HL-60 (cell line): Measurements from ENCODE around the gene PTPRK.

ENCODE experiments used
- DNase-seq, 2 experiments: peaks; one replicate each; pipeline ENCODE4 v3.0.0-alpha.2; 2010 to 2020; ENCODE audit warnings: low read depth in 1 of 2, low spot score in 1 of 2
- H3K27ac ChIP-seq: fragments of 250-450 bp; sonication (Bioruptor Pico); replicated peaks from 2 replicates; pipeline ENCODE4 v1.5.1; 2020; ENCODE audit warnings: mild to moderate bottlenecking, moderate library complexity
- H3K27me3 ChIP-seq: fragments of 250-450 bp; sonication (Bioruptor Pico); 2 replicates; pipeline ENCODE4 v1.5.1; 2021; ENCODE audit warnings: mild to moderate bottlenecking, moderate library complexity; ENCODE audit not compliant: insufficient read depth, poor library complexity, severe bottlenecking
- H3K4me3 ChIP-seq: replicated peaks from 2 replicates; pipeline ENCODE4 v1.5.1; 2011; ENCODE audit warnings: mild to moderate bottlenecking, control low read depth, low read length; ENCODE audit not compliant: insufficient read depth
- CTCF ChIP-seq: IDR thresholded peaks from one replicate; pipeline ENCODE4 v1.5.1; 2011; ENCODE audit warnings: low read length, control low read depth, inconsistent platforms; ENCODE audit not compliant: insufficient read depth
- GABPA ChIP-seq: IDR thresholded peaks from 2 replicates; pipeline ENCODE4 v1.6.1; 2012; ENCODE audit warnings: low read depth
- POLR2AphosphoS5 ChIP-seq: IDR thresholded peaks from 2 replicates; pipeline ENCODE4 v1.6.1; 2012; ENCODE audit warnings: low read depth
- REST ChIP-seq: IDR thresholded peaks from 2 replicates; pipeline ENCODE4 v1.6.1; 2012; ENCODE audit warnings: low read depth; ENCODE audit not compliant: insufficient replicate concordance
- SPI1 ChIP-seq: IDR thresholded peaks from 2 replicates; pipeline ENCODE4 v1.6.1; 2012; ENCODE audit warnings: low read depth, mild to moderate bottlenecking, borderline replicate concordance

Gene PTPRK

GRCh38 chr6:127952176-127952575, 568.2 kb downstream of the PTPRK start:
- no peak for DNase-seq
- TF ChIP-seq POLR2AphosphoS5 (no peak), SPI1 (no peak), CTCF (no peak), GABPA (no peak), REST (no peak)
- H3K27ac ChIP-seq: no peak overlapping the region
- no peak overlapping the region for H3K4me3 ChIP-seq
- H3K27me3 ChIP-seq: no peaks in the 10 kb centered on the region

- Histone ChIP-seq H3K27ac (peak overlapping the region; percentile 63), H3K4me3 (no peak overlapping the region), H3K27me3 (no peaks in the 10 kb centered on the region)
- DNase-seq: no peak
- TF ChIP-seq SPI1: no peak
- TF ChIP-seq CTCF: no peak
- no peak for TF ChIP-seq GABPA
- TF ChIP-seq POLR2AphosphoS5: no peak
- TF ChIP-seq REST: no peak
Observed at GRCh38 chr6:127951172-127951917, 569.1 kb downstream of the PTPRK start.

- H3K27me3 ChIP-seq: no peaks in the 10 kb centered on the region
- no peak overlapping the region for H3K4me3 ChIP-seq
- peak in 1 of 2 experiments; percentile 76 for DNase-seq
- TF ChIP-seq CTCF (no peak), REST (no peak), POLR2AphosphoS5 (no peak), GABPA (no peak), SPI1 (no peak)
- peak overlapping the region; percentile 63 for H3K27ac ChIP-seq
Observed at GRCh38 chr6:127950566-127951145, 569.7 kb downstream of the PTPRK start.
